Astrocyte of the cerebellum (primary cell): ENCODE measurements around the gene PPP4R1.

Experiments used
- DNase-seq: peaks from one replicate; pipeline ENCODE4 v3.0.0-alpha.2; 2011; ENCODE audit warnings: low read depth
- H3K4me3 ChIP-seq: 2 replicates; pipeline ENCODE4 v1.5.1; 2011; ENCODE audit warnings: mild to moderate bottlenecking, low read depth, low read length, moderate library complexity
- in situ Hi-C: cut with HindIII; loops from 2 replicates; pipeline ENCODE4 v1.10.0; 2017; ENCODE audit warnings: low sequenced_read_pairs
- TF ChIP-seq, protein P1 (sequence below): IDR thresholded peaks from 2 replicates; pipeline ENCODE4 v1.5.1; 2012; ENCODE audit warnings: low read length, low read depth, moderate library complexity, mild to moderate bottlenecking; ENCODE audit errors: missing control alignments

The PPP4R1 gene

DNA sequence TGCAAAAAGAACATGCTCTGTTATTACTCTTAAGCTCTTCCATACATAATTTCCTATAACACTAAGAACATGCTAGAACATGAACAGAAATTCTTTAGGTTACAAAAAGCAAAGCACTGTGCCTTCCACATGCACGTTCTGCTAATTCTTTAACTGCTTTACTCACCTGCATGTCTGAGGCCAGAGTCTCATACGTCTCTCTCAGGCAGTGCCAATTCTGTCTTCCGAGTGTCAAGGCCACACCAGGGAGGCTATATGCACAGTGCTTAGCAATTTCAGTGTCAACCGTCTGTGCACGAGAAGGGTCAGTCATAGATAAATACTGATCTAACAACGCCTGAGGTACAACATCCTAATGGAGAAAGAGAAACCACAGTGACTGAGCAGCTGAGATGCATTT, 55.1 kb downstream of the PPP4R1 start:
- TF ChIP-seq, protein P1, sequence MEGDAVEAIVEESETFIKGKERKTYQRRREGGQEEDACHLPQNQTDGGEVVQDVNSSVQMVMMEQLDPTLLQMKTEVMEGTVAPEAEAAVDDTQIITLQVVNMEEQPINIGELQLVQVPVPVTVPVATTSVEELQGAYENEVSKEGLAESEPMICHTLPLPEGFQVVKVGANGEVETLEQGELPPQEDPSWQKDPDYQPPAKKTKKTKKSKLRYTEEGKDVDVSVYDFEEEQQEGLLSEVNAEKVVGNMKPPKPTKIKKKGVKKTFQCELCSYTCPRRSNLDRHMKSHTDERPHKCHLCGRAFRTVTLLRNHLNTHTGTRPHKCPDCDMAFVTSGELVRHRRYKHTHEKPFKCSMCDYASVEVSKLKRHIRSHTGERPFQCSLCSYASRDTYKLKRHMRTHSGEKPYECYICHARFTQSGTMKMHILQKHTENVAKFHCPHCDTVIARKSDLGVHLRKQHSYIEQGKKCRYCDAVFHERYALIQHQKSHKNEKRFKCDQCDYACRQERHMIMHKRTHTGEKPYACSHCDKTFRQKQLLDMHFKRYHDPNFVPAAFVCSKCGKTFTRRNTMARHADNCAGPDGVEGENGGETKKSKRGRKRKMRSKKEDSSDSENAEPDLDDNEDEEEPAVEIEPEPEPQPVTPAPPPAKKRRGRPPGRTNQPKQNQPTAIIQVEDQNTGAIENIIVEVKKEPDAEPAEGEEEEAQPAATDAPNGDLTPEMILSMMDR: no peak
- in situ Hi-C loops: no loop called here
- DNase-seq: no peak
- H3K4me3 ChIP-seq: no peak overlapping the region

- TF ChIP-seq, protein P1: no peak
Measured at GRCh38 chr18:9558387-9559064, 55.8 kb downstream of the PPP4R1 start.

DNA sequence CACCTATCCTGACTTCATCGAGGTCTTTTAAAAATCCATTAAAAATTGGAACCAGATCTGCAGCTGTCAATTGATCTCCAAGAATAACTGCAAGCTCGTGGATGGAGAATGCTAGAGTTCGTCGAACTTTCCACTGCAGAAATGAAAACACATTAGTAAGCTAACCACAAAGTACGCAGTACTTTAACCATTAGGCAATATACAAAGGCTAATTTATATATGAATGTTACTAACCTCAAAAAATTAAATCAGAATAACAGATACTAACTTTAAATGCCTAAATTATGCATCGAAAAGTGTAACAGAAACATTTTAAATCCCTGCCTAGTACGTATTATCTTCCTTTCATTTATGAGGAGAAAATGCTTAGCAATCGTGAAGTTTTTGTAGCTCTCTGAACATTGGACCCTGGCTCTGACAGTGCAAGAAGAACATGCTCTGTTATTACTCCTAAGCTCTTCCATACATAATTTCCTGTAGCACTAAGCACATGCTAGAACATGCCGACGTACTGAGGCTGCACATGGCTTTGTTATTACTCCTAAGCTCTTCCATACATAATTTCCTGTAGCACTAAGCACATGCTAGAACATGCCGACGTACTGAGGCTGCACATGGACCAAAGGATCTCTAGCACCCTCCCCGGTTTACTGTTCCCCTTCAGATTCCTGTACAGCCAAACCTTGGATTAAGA, 57.0 kb downstream of the PPP4R1 start:
- in situ Hi-C loops: no loop called here
- DNase-seq: no peak
- TF ChIP-seq, protein P1: no peak
- H3K4me3 ChIP-seq: no peak overlapping the region

More at GRCh38 chr18:9558387-9559064, 55.8 kb downstream of the PPP4R1 start:
- no peak for DNase-seq
- H3K4me3 ChIP-seq: no peak overlapping the region
- in situ Hi-C loops: no loop called here

- TF ChIP-seq, protein P1: no peak
- no peak for DNase-seq
- no peak overlapping the region for H3K4me3 ChIP-seq
- in situ Hi-C loops: no loop called here
Measured at GRCh38 chr18:9552616-9553015, 61.7 kb downstream of the PPP4R1 start.

DNA sequence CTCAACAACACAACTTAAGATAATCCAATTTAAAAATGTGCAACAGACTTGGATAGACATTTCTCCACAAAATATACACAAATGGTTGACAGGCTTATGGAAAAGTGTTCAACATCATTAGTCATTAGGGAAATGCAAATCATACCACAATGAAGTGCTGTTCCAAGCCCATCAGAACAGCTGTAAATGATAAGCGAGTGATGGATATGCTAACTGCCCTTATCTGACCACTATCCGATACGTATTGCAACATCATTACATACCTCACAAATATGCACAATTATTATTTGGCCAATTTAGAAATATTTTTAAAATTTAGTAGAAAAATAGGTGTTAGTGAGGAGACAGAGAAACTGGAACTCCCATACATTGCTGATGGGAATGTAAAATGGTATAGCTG, 62.2 kb downstream of the PPP4R1 start:
- in situ Hi-C loops: no loop called here
- H3K4me3 ChIP-seq: no peak overlapping the region
- TF ChIP-seq, protein P1: no peak
- DNase-seq: no peak

GRCh38 chr18:9550429-9550828, 63.9 kb downstream of the PPP4R1 start:
- in situ Hi-C loops: no loop called here
- no peak for DNase-seq
- TF ChIP-seq, protein P1: no peak
- no peak overlapping the region for H3K4me3 ChIP-seq
